NCI-H460 (cell line): ENCODE measurements around the gene MAP3K7. TPM values are rescaled to one million over a fixed set of nuclear protein-coding genes. Genes with fewer than 3 reads are reported as not detected.
"Not testable (repeated sequence)": the region's sequence is repeated elsewhere in the genome, so short reads cannot be mapped to it uniquely, and the experiment has no call there.

Experiments used
- DNase-seq: peaks from one replicate; pipeline ENCODE4 v3.0.0-alpha.2; 2016; ENCODE audit warnings: low read depth; ENCODE audit errors: extremely low read depth
- total RNA-seq: library from RNA; depleted of rRNA; stranded (reverse); fragments of >200 nt; shearing (Covaris generic); gene quantifications from 2 replicates; pipeline ENCODE4 v1.2.3, GENCODE V29; 2014

Gene MAP3K7
- total RNA-seq, 1 experiment from 2014 or later, result 22.6 TPM

GRCh38 chr6:90581146-90581545 is 5.7 kb downstream of the MAP3K7 start:
- DNase-seq, result no peak

DNA sequence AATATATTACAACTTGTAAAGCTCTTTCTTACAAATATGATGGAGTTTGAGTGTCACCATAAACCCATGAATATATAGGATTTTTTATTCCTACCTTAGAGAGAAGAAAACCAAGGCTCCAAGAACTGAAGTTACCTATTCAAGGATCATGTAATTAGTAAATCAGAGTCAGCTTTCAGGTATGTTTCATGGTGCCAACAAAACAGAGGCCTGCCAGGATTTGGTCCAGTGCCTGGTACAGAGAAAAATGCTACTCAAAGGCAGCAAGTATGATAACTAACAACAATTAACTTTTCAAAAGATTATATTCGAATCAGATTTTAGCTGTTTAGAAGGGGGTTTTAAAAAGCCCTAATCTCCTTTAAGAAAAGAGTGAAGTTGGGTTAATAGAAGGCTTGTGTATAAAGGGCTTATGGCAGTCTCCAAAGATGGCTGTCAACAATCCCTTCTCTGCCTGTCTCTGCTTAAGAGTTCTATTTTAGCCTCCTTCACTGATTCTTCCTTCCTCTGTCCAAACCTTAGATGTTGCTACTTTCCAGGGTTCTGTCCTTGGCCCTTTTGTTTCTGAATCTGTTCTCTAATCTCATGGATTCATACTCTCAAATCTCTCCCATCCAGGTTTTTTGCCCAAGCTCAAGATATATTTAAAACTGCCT is 7.8 kb downstream of the MAP3K7 start:
- no peak for DNase-seq

DNA sequence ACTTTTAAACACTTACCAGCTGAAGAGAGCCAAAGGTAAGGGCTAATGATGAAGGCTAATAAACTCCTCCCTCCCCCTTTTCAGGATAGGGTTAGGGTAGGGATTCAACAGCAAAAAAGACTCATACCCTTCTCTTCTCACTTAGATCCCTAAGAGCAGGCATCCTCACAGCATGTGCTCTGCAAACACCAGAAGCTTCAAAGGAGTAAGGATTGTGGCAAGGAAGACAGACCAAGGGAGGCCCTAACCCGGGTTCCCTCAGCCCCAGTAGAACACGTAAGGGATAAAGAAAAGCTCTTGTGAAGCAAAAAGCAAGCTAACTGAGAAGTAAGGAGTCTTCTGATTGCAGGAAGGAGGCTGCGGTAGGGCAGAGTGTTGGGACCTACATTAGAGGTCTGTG is 11.6 kb downstream of the MAP3K7 start:
- no peak for DNase-seq

- DNase-seq, result no peak
Observed at GRCh38 chr6:90574610-90575009, 12.3 kb downstream of the MAP3K7 start.

- DNase-seq, result no peak
Observed at GRCh38 chr6:90573624-90574023, 13.2 kb downstream of the MAP3K7 start.

DNA sequence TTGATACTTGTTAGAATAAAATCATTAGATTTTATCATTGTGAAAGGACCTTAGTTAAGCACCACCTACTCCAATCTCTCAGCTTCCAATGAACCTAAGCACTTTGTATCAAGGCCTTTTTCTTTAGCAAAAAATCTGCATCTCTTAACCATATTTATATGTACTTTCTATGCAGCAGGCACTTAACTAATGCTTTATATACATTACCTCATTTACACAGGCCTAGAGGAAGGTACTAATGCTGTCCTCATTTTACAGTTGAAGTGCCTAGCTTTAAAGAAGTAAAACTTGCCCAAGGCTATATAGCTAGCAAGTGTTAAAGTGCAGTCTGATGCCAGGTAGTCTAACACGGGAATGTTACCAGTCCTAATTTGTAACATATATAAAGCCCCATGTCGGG is 14.0 kb downstream of the MAP3K7 start:
- DNase-seq, result no peak

GRCh38 chr6:90569223-90569622 is 17.6 kb downstream of the MAP3K7 start:
- no peak for DNase-seq

DNA sequence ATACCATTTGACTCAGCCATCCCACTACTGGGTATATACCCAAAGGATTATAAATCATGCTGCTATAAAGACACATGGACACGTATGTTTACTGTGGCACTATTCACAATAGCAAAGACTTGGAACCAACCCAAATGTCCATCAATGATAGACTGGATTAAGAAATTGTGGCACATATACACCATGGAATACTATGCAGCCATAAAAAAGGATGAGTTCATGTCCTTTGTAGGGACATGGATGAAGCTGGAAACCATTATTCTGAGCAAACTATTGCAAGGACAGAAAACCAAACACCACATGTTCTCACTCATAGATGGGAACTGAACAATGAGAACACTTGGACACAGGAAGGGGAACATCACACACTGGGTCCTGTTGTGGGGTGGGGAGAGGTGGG is 19.2 kb downstream of the MAP3K7 start:
- not testable (repeated sequence) for DNase-seq

DNA sequence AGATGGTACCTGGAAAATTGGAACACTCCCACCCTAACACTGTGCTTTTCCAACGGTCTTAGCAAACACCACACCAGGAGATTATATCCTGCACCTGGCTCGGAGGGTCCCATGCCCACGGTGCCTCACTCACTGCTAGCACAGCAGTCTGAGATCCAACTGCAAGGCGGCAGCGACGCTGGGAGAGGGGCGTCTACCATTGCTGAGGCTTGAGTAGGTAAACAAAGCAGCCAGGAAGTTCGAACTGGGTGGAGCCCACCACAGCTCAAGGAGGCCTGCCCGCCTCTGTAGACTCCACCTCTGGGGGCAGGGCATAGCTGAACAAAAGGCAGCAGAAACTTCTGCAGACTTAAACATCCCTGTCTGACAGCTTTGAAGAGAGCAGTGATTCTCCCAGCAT is 24.5 kb downstream of the MAP3K7 start:
- DNase-seq, result not testable (repeated sequence)

DNA sequence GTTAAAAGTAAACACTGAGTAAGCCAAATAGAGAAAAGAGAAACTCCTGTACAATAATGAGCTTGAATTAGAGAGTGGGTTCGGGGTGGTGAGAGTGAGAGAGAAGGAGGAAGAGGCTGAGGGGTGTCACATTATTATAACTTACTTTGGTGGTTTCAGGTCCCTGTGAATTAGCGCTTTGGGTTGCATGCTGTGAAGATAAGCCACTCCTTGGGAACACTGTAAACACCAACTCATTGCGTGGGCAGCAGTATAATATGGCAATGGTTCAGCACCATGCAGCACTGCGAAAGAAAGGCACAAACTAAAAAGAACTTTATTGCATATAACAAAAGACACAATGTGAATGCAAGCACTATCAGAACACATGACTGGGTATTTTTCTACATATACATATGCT is 26.9 kb downstream of the MAP3K7 start:
- DNase-seq, result no peak

DNA sequence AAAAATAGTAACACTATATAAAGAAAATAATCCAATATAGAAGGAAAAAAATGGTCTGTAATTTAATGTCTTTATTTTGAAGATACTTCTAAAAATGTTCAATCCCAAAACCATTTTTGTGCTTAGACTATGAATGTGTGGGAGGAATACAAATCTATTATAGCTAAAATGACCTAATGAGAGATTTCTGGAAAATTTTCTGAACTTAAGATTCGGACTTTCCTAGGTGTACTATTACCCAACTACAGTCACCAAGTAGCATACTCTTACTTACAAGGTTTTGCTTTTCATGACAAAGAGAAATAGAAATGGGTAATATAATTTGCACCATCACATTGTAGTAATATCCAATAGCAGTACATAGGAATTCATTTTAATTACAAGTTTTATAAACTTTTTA is 29.9 kb downstream of the MAP3K7 start:
- no peak for DNase-seq

DNA sequence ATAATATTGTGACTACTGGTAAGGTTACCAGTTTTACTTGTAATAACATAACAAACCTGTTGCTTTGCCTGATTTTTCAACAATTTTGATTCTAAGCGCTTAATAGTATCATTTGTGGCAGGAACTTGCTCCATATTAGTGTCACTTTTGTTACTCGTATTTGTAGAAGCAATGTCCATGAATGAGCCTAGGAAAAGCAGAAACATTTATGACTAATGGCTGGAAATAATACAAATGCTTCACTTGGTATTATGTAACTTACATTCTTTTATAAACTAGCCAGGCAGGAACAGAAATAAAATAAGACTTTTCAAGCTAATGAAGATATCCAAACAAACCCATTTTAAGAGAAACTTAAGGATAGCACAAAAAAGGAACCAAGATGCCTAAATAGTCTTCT is 38.9 kb downstream of the MAP3K7 start:
- no peak for DNase-seq

- no peak for DNase-seq
Observed at GRCh38 chr6:90547079-90547478, 39.8 kb downstream of the MAP3K7 start.

GRCh38 chr6:90545448-90545847 is 41.4 kb downstream of the MAP3K7 start:
- no peak for DNase-seq

- DNase-seq, result no peak
Observed at GRCh38 chr6:90544741-90545140, 42.1 kb downstream of the MAP3K7 start.

GRCh38 chr6:90544081-90544480 is 42.8 kb downstream of the MAP3K7 start:
- no peak for DNase-seq

DNA sequence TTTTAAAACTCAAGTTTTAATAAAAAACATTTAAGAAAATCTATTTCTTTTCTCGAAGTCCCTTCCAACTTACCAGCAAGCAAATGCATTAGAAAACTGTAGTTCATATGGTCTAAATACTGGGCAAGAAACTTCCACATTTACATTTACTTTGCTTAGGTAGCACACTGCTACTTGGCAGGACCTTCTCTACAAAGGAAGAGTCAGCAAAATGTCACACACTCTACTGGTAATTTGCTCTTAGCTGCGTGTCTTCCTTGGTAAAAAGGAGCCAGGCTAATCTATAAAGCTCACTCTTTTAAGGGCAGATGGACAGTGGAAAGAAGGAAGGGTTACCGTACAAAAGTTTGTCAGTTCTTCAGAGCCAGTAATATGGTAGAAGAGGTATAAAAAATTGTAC is 45.7 kb downstream of the MAP3K7 start:
- DNase-seq, result no peak

DNA sequence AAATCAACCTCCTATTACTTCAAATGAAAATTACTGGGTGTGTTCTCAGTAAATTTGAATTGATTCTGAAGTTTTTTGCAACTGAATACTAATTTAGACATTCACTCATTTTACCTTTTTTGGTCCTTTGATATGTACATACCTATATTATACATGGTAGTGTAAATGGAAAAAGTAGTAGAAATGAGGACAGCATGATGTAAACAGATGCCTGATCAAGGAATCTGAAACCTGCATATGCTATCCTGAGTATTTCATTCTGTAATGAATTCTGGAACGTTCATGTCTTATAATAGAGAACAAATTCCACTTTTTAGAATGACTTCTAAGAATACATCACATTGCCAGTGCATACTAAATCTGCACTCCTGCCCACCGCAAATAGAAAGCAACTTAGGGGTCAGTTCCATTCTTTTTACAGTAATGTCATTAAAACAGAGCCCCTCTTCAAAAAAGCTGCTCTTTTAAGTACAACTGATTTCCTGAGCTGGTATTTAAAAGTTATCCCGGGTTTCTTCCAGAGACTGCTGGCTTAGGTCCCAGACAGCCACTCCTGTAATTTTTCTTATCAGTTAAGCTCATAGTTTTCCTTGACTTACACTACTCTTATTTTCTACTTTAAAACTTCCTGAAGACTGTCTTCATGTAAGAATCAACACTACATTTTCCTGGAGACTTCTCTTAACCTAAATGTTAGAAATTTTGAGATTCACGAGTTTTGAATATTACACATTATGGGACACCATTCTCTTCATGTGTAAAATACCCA is 48.4 kb downstream of the MAP3K7 start:
- DNase-seq, result no peak

DNA sequence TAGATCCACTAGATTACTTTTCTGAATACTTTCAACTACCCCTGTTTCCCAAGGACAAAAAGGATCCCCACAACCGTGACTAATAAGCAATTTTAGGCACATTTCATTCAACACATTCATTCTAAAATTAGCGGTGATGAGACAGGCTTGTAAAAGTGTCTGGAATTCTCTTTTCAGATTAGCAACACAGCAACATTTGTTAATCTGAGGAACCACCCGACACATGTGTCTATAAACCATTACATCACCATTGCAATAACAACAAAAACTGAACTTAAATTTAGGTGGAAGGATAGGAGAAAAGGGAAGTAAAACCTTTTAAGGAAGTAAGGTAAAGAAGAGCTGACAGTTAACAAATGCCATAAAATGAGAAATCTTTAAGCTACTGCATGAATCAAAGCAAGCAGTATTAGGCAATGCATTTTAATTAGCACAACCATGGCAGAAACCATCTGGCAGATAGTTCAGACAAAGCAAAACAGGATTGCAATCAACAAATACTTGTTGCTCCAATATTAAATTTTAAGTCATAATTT is 49.1 kb downstream of the MAP3K7 start:
- DNase-seq, result no peak

GRCh38 chr6:90537027-90537426 is 49.8 kb downstream of the MAP3K7 start:
- no peak for DNase-seq

GRCh38 chr6:90536520-90536919 is 50.4 kb downstream of the MAP3K7 start:
- no peak for DNase-seq

GRCh38 chr6:90534337-90535025 is 52.4 kb downstream of the MAP3K7 start:
- no peak for DNase-seq
